SW 1271 (cell line): ENCODE data around the gene MARCHF6.
"Not testable (repeated sequence)": the region's sequence is repeated elsewhere in the genome, so short reads cannot be mapped to it uniquely, and the experiment has no call there.

ENCODE experiments used
- DNase-seq, 2 experiments: peaks; one replicate each; lab custom pipeline; 2025; lab: John Stamatoyannopoulos, UW

Gene MARCHF6, protein sequence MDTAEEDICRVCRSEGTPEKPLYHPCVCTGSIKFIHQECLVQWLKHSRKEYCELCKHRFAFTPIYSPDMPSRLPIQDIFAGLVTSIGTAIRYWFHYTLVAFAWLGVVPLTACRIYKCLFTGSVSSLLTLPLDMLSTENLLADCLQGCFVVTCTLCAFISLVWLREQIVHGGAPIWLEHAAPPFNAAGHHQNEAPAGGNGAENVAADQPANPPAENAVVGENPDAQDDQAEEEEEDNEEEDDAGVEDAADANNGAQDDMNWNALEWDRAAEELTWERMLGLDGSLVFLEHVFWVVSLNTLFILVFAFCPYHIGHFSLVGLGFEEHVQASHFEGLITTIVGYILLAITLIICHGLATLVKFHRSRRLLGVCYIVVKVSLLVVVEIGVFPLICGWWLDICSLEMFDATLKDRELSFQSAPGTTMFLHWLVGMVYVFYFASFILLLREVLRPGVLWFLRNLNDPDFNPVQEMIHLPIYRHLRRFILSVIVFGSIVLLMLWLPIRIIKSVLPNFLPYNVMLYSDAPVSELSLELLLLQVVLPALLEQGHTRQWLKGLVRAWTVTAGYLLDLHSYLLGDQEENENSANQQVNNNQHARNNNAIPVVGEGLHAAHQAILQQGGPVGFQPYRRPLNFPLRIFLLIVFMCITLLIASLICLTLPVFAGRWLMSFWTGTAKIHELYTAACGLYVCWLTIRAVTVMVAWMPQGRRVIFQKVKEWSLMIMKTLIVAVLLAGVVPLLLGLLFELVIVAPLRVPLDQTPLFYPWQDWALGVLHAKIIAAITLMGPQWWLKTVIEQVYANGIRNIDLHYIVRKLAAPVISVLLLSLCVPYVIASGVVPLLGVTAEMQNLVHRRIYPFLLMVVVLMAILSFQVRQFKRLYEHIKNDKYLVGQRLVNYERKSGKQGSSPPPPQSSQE

GRCh38 chr5:10353241-10354047 is at the start of gene MARCHF6:
TSS of gene MARCHF6 (plus strand) at chr5:10353695. CDS start at chr5:10353899, 204 bp downstream.
- peak; percentile 78 to 92 for DNase-seq

DNA sequence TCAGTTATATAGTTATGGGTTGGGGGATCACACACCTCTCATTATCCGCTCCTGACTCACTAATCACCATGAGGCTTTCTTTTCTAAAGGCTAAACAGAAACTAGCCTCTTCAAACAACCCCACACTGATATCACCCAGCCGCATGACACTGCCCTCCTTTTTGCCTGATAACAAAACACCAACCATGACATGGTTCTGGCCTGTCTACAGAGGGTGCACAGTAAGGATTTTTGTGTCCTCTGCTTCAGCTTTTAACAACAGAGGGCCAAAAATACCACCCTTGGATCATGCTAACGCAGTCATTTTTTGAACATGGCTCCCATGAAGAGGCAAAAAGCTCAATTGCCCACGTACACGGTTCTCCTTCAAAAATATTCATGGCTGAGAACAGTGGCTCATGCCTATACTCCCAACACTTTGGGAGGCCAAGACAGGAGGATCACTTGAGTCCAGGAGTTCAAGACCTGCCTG is 49.8 kb upstream of the MARCHF6 start:
- DNase-seq: no peak

GRCh38 chr5:10304932-10305331 is 48.6 kb upstream of the MARCHF6 start:
- no peak for DNase-seq

DNA sequence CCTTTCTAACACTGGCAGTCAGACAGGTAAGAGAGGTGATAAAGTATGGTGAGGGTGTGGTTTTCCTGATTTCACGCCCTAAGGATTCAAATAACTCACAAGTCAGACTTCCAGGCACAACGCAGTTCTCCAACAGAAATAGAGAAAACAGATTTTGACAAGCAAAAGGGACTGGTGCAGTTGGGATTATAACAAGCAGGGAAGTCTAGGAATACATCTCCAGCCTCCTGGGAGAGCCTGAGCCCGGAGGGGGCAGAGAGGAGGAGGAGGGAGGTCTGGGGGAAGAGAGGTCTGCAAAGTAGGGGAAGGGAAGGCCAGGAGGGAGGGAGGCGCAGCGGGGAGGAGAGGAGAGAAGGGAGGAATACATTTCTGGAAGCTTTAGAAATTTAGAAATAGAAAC is 47.4 kb upstream of the MARCHF6 start:
- DNase-seq: no peak

- DNase-seq: no peak
Observed at GRCh38 chr5:10306806-10307205, 46.7 kb upstream of the MARCHF6 start.

DNA sequence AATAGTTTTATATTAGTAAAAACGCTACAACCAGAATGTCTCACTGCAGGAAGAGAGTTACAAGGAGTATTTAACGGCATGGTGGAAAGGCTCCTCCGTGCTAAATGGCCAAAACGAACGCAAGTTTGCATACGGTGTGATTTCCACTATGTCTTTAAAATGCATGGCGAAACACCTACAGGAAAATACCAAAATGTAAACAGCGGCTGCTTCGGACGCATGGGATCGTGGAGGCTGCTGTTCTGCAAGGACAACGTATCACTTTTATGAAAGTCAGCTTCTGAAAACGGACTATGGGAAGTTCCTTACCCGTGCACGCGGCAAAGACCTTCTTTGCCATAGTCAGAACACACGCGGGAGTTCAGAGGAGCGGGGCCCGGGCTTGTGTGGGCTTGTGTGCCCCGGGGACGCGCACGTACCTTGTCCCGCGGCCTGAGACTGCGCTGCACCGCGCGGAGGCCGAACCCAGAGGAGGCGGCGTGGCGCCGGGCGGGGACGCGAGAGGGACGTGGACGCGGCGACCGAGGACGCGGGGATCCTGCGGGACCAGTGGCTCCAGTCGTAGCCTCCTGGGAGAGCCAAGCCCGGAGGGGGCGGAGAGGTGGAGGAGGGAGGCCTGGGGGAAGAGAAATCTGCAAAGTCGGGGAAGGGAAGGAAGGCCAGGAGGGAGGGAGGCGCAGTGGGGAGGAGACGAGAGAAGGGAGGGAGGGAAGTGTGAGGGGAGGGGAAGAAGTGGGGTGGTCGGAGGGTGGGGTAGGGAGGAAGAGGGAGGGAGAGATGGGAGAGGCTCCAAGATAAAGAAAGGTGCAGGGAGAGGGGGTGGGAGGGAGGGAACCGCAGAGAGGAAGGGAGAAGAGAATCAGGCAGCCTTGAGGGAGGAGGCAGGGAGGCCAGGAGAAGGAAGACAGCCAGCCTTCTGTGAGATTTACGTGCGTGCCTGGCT is 46.0 kb upstream of the MARCHF6 start, which contains the start of gene CMBL:
Gene CMBL, minus strand, starts transcription at position 697 of the 943 bp plus-strand sequence. CDS start 17,140 bp downstream, outside the sequence.
- DNase-seq: no peak

DNA sequence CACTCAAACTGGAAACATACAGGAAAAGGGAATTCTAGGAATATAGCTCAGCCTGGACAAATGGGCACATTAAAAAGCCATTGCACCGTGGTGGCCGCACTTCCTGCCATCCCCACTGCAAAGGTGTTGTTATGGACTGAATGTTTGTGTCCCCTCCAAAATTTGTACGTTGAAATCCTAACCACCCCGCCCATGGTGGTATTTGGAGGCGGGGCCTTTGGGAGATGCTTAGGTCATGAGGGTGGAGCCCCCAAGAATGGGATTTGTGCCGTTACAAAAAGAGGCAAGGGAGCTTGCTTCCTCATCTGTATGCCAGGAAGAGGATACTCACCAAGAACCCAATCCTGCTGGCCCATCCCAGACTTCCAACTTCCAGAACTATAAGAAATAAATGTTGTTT is 44.7 kb upstream of the MARCHF6 start:
- DNase-seq: no peak

DNA sequence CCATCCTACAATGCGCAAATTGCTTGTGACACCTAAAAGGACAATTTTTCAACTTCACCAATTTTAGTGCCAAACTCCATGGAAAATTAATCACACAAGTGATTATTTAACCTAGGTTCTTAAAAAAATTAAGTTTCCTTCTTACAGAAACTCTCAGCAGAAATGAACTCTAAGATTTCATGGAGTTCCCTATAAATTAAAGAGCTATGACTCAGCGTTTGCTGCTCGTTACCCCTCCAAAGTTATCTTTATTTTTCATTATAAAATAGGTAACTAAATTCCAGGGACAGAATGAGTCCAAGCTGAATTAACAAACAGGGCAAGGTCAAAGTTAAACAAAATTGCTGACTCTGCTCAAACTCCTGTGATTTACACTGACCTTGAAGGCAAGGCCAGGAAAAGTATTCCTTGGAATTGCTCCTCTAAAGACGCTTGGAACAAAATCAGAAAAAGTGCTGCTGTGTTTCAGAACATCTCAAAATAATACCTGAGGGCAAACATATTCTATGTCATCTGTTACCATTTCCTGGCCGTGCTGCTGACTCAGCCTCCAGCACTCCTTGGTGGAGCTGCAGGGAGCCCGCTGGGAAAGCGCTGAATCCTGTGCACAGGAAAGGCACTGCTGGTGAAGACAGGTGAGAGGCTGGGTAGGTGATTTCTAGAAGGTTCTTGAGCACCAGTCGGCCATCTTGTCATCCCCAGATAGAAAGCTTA is 43.3 kb upstream of the MARCHF6 start:
- peak; percentile 19 to 58 for DNase-seq

- not testable (repeated sequence) for DNase-seq
Observed at GRCh38 chr5:10310835-10311570, 42.5 kb upstream of the MARCHF6 start.

DNA sequence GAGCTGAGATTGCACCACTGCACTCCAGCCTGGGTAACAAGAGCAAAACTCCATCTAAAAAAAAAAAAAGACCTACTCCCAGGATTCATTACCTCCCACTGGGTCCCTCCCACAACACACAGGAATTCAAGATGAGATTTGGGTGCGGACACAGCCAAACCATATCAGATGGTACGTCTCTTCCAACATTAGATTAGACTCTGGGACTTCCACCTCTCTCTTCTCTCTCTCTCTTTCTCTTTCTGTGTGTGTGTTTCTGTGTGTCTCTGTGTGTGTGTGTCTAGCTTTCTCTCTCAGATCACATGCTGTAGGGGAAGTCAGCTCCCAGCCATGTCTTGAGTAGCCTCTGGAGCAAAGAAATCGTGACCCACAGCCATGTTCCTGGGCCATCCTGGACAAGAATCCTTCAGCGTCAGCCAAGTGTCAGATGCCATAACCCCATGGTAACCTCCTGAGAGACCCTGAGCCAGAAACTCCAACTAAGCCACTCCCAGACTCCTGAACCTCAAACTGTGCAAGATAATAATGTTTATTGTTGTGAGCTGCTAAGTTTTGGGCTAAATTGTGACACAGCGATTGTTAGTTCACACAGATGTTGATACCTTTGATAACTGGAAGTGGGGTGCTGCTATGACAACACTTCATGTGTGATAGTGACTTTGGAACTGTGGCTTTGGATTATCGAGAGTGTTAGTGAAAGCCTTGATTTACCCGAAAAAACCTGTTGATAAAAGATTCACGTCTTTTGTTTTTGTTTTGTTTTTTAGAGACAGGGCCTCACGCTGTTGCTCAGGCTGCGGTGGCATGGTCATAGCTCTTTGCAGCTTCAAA is 41.7 kb upstream of the MARCHF6 start:
- DNase-seq: no peak

DNA sequence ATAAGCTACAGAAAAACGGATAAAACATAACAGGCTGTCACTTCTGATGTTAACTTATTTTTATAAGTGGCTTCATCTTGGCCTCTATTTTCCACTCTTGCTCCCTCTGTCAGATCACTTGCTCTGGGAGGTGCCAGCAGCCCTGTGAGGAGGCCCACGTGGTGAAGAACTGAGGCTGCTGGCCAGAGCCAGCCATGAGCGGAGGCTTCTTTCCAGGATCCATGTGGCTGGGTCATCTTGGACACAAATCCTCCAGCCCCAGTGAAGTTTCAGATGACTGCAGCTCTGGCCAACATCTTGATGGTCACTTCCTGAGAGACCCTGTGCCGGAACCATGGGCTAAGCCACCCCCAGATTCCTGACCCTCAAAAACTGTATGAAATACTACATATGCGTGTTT is 38.3 kb upstream of the MARCHF6 start:
- DNase-seq: no peak

- DNase-seq: no peak
Observed at GRCh38 chr5:10315824-10316509, 37.5 kb upstream of the MARCHF6 start.

DNA sequence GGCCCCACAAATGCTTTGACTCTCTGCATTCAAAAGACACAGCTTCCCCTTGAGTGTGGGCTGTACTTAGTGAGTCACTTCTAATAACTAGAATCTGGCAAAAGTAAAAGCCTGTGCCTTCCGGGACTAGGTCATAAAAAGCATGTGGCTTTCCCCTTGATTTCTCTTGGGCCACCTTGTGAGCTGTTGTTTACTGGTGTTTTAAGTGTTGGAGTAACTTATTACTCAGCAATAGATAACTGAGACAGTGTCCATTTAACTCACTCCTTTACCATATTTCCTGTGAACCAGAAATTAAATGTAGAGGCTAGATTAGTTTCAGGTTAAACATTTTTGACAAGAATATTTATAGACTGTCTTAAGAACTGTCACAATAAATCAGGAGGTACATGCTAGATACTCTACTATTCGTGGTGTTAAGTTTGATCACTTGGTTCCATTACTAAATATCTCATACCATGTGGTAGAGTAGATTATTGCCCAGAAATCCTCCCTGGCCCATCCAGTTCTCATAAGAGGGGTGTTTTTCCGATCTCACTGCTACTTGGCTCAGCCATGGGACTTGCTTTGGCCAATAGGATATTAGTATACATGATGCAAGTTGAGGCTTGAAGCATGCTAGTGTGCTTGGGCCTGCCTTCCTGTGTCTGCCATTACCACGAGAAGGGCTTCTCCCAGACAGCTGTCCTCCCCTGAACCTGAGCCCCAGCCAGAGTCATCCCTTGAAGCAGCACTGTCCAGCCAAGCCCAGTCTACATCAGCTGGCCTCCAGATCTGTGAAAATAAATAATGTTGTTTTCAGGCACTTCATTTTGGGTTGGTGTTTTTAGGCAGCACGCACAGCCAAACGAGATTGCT is 35.4 kb upstream of the MARCHF6 start:
- no peak for DNase-seq

- no peak for DNase-seq
Observed at GRCh38 chr5:10319202-10319851, 34.2 kb upstream of the MARCHF6 start.

- DNase-seq: no peak
Observed at GRCh38 chr5:10320793-10321192, 32.7 kb upstream of the MARCHF6 start.

DNA sequence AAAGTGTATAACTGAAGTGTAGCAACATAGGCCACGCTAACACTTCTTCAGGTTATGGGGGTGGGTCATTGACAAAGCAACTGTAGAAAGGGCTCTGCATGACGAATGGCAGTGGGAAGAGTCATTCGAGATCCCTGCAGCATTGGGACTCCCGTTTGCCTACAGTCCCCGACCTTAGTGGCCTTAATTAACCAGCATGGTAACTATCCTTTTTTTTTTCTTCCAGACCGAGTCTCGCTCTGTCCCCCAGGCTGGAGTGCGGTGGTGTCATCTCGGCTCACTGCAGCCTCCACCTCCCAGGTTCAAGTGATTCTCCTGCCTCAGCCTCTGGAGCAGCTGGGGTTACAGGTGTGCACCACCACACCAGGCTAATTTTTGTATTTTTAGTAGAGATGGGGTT is 31.6 kb upstream of the MARCHF6 start:
- DNase-seq: no peak
